ENCODE data around the gene GNAQ.

- TF ChIP-seq POLR2A (IDR thresholded peaks at IDR 0.05) (no peak), POLR2AphosphoS5 (IDR thresholded peaks at IDR 0.05) (peak; percentile 53 to 91 (median 90)), CTCF (IDR thresholded peaks at IDR 0.05) (no peak), EP300 (IDR thresholded peaks at IDR 0.05) (no peak)
Measured at GRCh38 chr9:78031893-78032729, 500 bp upstream of the GNAQ start.
